HG02623 (cell line): ENCODE data around the gene TBC1D9.

Source experiments
- ATAC-seq: cut with Tn5 transposase; IDR thresholded peaks from one replicate; pipeline ENCODE4 v1.9.1; 2021; ENCODE audit warnings: moderate library complexity; ENCODE audit not compliant: unreplicated experiment

Gene TBC1D9

DNA sequence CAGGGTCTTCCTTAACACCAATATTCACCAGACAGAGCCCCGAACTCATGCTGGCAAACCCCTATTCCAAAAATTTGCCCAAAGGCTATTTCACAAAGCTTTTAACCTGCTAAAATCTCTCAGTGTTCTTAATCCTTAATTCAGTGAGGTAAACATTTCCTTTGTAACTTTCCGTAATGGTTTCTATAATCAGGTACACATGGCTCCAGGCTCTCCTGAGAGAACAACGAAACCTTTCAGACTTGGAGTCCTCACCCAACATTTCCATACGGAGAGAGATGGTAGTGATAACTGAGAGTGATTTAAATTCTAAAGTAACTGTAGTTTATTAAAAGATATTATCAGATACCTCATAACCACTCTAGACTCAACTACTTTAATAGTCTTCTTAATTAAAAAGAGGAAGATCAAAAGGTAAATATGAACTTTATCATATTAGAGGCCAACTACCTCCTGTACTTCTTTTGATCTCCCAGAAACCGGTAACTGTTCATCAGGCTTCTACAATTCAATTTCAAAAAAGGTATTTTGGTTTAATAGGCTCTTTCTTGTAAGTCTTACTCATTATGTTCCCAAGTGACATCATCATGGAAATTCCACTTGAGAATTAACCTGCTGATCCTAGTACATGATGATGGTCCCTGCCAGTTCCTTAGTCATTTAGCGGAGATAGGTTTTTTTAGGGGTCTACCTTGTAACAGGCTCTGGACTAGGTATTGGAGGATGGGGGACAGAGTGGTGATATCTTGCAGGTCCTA lies 96.1 kb downstream of the TBC1D9 start:
- no peak for ATAC-seq

DNA sequence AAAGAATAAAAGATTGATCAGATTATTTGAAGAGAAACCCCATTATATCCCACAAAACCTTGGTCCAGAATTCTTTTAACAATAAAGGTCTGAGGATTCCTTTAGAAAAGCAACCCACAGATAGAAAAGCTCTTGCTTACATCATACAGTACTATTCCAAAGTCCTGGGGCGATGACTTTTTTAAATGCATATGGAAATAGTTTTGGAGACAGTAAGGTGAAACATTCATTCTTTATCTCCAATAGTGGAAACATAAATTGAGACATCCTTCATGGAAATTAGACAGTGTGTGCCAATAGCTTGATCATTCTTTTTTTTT lies 101.7 kb downstream of the TBC1D9 start:
- no peak for ATAC-seq

DNA sequence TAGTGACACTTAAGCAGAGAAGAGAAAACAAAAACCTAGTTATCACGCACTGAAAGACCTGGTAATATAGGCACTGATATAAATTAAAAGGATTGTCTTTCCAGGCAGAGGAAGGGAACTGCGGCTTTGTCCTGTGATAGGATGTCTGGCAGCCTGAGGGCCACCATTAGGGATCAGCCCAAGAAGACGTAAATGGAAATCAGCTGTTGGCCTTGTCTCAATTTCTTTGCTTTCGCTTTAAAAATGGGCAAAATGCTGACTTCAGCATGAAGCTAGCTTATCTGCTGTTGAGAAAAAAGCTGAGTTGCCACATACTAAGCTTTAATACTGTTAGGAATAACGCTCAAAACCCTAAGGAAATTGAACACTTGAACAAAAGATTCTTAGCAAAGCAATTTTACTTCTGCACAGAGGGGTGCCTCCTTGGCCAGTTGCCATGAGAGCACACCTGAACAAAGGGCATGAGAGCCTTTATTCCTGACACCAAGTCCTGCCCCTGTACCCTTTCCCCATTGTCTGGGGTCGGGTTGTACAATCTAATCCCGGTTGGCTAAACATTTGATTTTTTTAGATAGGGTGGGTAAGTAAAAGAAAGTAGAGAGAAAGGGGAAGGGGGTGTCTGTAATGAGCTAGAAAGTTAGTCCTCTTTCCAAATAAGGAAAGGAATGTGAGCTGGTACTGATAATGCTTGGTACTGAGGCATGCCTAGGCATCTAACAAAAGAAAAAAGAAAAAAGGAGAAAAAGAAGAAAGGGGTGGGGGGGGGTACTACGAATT lies 102.3 kb downstream of the TBC1D9 start:
- ATAC-seq, result no peak

DNA sequence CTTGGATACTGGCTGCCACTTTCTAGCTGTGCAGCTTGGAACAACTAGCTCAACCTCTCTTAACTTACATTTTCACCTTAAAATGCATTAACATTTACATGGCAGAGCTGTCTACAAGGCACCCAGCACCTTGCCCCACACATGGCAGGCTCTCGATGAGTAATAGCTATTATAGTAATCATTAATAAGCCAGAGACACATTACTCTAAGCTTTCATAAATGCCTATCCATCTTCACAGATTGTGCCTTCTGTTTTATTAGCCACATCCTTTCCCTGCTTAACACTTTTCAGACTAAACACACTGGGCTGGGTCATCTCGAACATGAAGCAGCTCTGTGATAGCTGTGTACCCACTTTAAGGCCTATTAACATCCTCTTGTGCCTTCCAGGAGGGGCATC lies 103.6 kb downstream of the TBC1D9 start:
- ATAC-seq, result no peak

DNA sequence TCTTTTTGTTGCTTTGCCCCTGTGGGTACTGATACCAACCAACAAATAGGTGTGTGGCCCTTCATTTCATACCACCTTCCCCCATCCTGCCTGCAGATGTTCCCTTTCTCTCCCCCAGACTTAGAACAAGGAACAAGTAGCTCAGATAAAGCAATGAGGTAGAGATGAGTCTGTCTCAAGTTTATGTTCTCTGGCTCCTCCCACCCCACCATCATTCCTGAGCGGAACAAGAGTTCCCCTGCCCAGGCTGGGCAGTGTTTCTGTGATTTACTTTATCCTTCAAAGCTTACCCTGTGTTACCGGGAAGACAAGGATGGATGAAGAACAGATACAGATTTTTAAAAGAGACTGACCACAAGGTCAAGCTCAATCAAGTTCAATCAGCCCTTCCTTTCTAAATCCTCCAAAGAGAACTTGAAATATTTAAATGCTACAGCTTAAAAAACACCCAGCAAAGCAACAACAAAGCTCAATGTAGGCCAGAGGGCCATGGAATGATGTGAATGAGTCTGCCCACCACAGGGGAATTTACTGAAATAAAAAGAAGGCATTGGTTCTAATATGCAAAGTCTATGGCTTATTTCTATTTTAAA lies 107.4 kb downstream of the TBC1D9 start:
- no peak for ATAC-seq

DNA sequence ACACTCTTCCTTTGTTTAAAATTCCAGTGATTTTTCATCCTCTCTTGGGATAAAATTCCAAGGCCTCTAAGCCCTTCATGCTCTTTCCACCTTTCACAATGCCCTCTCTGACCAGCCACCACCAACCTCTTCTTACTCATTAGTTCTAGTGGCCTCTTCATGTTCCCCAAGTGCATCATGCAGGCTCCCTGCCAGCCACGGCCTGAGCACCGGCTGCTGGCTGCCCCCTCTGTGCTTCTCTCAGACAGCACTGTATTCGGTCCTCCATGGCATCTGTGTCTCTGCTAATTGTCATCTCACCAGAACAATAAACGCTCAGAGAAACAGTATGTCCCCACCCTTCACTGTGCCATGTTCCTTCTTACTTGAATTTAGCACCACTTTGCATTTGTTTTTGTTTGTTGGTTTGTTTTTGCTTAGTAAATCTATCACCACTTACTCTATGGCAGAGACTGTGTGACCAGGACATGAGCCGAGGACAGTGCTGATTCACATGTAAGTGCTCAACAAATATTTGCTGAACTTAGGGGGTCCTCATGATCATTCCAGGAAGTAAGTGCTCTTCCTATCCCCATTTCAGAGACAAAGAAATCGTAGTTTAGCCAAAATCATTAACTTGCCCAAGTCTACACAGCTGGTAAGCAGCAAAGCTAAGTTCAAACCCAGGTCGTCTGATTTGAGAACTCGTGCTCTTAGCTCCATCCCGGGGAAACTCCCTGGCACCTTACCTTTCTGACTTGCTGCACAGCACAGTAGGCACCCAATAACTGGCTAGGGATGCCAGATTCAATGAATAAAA lies 110.4 kb downstream of the TBC1D9 start:
- ATAC-seq, result no peak

DNA sequence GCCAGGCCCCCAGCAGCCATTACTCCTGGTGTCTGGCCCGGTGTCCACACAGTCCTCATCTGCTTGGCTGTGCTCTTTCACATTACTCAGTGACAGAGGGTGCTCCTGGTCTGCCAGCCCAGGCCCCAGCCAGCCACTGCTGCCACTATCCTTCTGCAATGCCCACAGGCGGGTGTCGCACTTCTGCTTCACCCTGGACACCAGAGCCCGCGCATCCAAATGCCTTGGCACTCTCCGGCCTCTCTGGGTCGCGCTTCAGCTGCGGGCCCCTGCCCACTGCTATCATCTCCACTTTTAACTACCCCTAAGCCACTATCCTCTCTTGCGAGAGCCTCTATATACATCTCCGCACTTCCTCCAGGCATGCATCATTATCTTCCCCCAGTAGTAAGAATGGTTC lies 111.0 kb downstream of the TBC1D9 start:
- no peak for ATAC-seq

DNA sequence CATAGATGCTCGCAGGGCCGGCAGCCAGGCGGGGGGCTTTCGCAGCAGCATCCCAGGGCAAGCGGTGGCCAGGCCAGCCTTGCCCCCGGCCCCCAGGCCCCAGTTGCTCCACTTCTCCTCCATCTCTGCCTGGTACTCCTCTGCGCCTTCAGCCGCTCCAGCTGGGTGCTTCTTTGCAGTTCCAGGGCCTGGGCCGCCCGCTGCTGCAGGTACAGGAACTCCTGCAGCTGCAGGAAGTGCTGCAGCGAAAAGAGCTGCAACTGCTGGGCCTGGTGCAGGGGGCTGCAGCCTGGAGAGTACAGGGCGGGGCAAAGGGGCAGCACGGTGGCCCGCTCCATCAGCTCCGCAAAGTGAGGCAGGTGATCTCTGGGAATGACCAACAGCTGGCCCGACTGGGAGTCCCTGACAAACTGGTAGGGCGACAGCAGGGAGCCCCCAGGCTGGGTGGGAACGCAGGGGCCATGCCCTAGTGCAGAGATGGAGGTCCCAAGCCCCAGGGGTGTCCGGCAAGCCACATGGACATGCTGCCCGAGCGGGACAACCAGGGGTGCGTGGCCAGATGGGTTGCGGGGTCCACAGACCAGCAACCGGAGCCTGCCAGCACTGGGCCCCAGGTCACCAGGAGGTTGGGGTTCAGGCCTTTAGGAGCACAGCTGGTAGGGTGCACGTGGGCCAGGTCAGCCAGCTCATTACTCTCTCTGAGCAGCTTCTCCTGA lies 111.6 kb downstream of the TBC1D9 start:
- no peak for ATAC-seq

DNA sequence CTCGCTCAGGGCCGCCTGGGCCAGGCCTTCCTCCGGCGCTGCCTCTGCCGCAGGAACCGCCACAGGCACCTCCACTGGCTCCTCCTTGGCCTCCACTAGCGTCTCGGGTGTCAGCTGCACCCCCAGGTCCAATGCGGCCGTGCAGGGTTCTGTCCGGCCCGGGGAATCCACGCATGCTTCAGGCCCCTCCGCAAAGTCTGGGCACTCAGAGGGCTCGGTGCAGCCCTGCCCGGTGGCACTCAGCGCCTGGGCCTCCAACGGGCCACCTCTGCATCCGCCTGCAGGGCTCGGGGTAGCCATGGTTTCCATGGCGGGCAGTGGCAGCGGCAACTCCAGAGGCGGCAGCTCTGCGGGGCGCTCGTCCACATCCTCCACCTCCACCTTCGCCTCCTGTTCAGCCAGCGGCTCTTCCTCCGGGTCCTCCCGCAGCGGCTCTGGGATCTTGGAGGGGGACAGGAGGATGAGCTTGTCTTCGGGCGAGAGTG lies 112.6 kb downstream of the TBC1D9 start:
- ATAC-seq, result no peak

DNA sequence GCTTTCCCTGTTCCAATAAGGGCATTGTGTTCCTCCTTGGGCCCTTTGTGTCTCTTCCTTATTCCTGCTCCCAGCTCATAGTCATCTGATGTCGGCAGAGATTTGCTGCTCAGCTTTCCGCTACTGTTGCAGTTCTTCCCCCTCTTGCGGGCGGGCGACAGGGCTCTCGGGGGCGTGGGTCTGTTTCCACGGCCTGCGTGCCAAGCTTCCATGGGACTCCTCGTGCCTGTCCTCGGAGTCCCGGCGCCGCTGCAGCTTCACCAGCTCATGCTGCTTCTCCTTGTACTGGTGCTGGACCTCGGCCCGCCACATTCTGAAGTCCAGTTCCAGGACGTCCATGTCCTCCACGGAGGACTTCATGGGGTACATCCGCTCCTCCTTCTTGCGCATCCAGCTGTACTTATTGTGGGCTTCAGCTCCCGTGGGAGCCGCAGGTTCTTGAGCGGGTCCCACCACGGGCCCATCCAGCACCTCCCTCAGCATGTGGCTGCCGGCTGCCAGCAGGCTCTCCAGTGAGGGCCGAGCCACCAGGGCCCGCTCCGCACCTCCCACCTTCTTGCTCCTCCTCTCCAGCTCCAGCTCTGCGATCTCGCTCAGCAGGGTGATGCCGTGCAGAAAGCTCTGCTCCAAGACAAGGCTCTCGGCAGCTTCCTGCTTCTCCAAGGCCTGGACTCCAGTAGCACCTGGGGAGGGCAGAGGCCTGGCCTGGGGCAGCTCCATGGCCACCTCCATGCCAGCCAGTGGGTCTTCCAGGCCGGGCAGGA lies 113.3 kb downstream of the TBC1D9 start:
- ATAC-seq, result no peak

DNA sequence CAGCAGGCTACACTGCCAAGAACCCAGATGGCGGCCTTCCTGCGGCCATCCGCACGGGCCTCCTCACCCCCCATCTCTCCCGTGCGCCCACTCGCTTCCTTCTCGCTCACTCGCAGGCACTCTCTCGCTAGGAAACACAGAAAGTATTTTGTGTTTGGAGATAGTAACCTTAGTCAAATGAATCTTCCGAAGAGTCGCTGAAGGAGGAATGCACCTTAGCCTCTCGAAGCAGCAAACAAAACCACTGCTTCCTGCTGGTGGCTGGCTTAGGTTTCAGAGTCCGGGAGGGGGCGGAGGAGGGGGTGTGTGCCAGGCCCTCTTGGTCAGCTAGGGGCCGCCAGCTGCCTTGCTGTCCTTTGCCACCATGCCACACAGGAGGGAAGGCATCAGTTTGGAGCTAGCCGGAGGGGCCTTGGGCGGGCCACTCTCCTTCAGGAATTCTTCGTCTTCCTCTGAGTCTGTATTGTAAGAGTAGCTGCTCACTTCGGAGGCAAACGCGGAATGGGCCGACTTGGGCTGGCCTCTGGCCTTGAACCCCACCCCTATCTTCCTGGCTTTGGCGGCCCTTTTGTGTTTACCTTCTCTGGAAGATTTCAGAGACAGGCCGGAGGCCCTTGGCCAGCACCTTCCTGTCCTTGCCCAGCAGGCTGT lies 114.3 kb downstream of the TBC1D9 start:
- no peak for ATAC-seq

DNA sequence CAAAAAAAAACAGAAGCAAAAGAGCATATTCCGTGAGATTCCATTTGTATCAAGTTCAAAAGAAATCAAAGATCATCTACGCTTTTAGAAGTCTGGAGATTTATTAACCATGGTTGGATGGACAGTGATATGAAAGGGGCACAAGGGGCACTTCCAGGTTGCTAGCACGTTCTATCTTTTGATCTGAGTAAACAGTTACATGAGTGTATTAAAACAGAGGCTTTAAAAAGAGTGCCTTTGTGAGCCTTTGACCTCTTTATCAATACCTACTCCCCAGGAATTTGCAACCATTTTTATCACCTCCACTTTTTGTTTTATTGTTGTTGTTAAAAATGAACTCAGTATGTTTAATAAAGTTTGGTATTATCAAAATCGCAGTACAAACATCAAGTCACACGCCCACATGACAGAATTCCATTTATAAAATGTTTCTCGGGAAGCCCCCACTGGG lies 115.1 kb downstream of the TBC1D9 start:
- no peak for ATAC-seq

DNA sequence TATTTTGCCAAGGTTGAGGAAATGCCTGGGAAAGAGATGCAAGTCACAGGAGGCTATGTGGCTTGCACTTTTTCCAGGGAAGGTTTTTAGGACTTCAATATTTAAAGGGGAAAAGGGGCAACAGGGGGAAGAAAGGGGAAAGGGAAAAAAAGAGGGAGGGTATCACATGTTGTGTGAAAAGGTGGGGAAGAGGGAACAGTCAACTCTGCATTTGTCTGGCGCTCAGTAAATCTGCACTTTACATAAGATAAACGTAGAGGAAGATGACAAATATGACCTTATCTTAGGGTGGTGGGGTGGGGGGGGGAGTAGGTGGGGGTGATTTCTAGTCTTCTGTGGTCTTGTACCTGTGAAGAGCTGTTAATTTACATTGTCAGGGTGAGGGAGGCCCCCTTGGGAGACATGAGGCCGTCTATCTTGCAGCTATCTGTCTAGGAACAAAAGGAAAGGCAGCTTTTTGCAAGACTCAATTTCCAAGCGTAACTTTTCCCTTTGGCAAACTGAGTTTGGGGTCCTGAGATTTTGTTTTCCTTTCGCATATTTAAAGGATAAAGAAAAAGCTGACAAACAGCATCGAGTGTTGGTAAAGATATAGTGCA lies 115.9 kb downstream of the TBC1D9 start:
- ATAC-seq, result no peak

DNA sequence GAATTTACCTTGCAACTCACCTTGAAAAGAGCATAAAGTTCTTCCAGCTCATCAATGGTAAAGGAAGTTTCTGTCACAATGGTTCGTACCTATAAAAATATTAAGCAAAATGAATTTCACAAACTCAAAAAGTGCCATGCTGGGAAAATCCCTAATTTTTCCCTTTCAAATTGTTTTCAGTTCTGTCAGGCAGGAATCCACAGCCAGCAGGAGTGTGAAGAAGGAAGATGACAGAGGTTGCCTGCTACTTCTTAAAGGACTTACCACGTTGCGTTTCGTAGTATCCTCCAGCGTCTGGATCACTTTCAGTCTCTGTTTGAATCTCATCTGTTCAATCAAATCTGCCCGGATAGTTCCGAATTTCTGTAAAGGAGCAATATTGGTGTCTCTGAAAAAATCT lies 117.1 kb downstream of the TBC1D9 start:
- no peak for ATAC-seq

DNA sequence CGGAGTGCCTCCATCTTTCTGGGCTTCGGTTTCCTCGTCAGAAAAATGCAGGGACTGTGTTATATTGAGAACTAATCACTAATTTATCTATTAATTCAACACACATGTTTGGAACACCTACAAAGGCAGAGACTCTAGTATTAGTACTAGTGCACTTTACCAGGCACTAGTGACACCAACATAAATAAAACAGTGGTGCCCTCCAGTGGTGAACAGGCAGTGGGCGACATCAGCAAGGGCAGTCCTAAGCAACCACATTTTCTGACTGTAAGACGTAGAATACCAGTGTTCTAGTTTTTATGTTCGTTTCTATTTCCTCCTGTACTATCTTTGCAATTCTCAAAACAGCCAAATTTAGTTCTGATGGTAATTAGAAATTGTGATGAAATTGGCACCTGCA lies 118.3 kb downstream of the TBC1D9 start:
- peak; percentile 81 for ATAC-seq

DNA sequence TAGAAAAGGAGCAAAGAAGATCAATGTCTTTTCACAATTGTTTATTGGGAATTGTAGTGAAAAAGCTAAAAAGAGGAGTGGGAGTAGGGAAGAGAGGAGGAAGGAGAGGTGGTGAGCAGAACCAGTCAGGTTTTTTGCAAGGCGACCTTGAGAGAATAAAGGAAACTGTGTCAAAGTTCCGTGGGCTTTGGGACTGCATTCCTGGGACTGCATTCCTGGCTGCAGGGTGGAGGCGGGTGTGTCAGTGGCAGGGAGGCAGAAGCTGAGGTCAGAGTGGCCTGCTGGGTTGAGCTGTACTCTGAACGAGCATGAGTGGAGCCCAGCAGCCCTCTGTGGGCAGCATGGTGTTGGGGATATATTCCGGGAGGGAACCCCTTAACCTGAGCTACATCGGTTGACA lies 120.6 kb downstream of the TBC1D9 start:
- ATAC-seq, result no peak

DNA sequence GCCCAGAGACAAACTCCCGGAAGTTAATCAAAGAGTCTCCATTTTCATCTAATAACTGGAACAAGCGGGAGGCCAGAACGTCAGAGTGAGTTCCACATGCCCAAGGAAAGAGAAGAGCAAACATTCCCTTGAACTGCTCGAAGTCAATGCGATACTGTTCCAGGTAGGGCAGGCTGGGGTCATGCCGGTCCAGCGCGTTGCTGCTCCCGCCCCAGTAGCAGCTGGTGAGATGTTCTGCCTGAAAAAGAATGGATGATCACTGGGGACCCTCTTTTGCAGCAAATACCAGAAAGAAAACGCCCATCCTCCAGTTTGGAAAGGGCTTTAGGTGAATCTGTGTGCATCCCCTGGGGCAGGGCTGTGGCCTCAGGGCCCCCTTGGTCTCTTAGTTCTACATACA lies 122.2 kb downstream of the TBC1D9 start:
- ATAC-seq, result no peak

DNA sequence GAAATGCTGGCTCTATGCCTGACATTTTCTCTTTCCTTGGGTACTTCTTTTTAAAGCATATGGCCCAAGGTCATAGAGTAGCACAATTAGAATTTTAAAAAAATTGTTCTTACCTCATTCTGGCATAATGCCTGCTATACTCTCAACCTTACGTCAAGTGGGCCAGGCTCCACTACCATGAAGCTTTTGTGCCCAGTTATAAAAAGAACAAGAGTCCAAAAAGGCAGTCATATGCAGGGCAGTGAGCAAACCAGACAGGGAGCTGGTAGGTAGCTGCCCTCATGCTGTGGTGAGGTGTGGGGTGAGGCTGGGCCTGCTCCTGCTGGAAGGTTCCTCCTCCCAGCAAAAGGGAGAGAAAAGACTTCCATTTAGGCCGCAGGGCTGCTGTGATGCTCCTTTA lies 123.1 kb downstream of the TBC1D9 start:
- no peak for ATAC-seq

DNA sequence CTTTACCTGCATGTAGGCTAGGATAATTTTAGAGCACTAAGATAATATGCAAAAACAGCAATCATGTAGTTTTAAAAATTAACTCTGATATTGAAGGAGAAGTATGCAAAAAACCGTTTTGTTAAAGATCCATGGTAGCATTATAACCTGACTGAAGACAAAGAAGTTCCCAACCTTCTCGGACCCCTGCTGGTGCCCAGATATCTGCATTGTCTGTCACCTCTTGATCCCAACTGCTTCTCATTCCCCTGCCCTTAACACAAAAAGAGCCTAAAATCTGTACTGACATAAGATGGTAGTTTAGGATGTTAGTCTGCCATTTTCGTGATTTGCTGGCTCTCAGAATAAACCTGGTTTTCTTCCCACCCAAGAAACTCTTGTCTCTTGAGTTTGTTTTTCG lies 125.9 kb downstream of the TBC1D9 start:
- ATAC-seq, result no peak
